ENCODE data around the gene MGAT5B.

- no peak for TF ChIP-seq CTCF (IDR thresholded peaks at IDR 0.05)
- no peak for TF ChIP-seq POLR2A (IDR thresholded peaks at IDR 0.05)
These were observed 23.7 kb upstream of the MGAT5B start for GRCh38 chr17:76844485-76844829.
